Mammary epithelial cell (primary cell): ENCODE results near the gene GSTM3.

Experiments used
- EZH2 ChIP-seq: IDR thresholded peaks from 2 replicates; pipeline ENCODE4 v1.6.1; 2012; ENCODE audit warnings: low read length, inconsistent platforms, borderline replicate concordance
- TF ChIP-seq, protein P1 (sequence below), 2 donors: IDR thresholded peaks in 1 of 2; conservative IDR thresholded peaks in 1 of 2; 2 replicates each; pipeline ENCODE4 v1.5.1; 2011 to 2012; ENCODE audit warnings: inconsistent platforms in 2 of 2, low read length in 2 of 2, mild to moderate bottlenecking in 2 of 2, control low read depth in 1 of 2, low read depth in 1 of 2; ENCODE audit not compliant: insufficient read depth in 1 of 2; ENCODE audit errors: extremely low read depth in 1 of 2

DNA sequence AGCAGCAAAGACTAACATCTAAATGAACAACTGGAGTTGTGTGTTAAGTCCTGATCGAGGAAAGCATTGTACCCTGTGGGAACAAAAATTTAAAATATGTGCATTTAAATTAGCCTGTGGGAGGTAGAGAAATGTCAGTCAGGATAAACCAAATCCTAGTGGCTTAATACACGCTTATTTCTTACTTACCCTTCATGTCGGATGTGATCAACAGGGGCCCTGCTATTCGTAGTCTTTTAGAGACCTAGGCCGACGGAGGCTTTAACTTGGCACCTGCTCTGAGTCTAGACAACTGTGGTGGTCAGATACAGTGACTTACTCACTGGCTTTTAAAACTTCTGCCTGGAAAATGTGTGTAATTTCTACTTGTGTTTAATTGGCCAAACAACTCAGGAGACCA is 10.2 kb downstream of the GSTM3 start:
- TF ChIP-seq, protein P1, sequence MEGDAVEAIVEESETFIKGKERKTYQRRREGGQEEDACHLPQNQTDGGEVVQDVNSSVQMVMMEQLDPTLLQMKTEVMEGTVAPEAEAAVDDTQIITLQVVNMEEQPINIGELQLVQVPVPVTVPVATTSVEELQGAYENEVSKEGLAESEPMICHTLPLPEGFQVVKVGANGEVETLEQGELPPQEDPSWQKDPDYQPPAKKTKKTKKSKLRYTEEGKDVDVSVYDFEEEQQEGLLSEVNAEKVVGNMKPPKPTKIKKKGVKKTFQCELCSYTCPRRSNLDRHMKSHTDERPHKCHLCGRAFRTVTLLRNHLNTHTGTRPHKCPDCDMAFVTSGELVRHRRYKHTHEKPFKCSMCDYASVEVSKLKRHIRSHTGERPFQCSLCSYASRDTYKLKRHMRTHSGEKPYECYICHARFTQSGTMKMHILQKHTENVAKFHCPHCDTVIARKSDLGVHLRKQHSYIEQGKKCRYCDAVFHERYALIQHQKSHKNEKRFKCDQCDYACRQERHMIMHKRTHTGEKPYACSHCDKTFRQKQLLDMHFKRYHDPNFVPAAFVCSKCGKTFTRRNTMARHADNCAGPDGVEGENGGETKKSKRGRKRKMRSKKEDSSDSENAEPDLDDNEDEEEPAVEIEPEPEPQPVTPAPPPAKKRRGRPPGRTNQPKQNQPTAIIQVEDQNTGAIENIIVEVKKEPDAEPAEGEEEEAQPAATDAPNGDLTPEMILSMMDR (conservative IDR thresholded peaks at IDR 0.05 in 1 of 2, IDR thresholded peaks at IDR 0.05 in 1 of 2; ENCODE audit: extremely low read depth in 1 of 2, insufficient read depth in 1 of 2, low read depth in 1 of 2, low read length in 2 of 2): no peak
- TF ChIP-seq EZH2: no peak
